Cardiac septum (tissue), 1 donor: ENCODE data around the gene ALDH8A1. TPM values are rescaled to one million over a fixed set of nuclear protein-coding genes. Genes with fewer than 3 reads are reported as not detected.
"Not testable (repeated sequence)": the region's sequence is repeated elsewhere in the genome, so short reads cannot be mapped to it uniquely, and the experiment has no call there.

ENCODE experiments used
- DNase-seq: peaks from one replicate; pipeline ENCODE4 v3.0.0-alpha.2; 2020; ENCODE audit warnings: low spot score
- intact Hi-C: fragments of 100-400 bp; cut with DNase I; formaldehyde crosslinking; loops from one replicate; pipeline ENCODE4 v1.14.0; 2022
- total RNA-seq: library from RNA; stranded (reverse); fragmentation: NEBNext Ultra II Directional; extraction: Animal tissue kit (Norgen Biotek cat#: 25700); gene quantifications from one replicate; pipeline ENCODE4 v1.2.1, GENCODE V29; 2021
- donor health status: DM: no; HTN: no; CAD: no.

The ALDH8A1 gene
- total RNA-seq, 1 donor from 2014 or later: 0.57 TPM

- intact Hi-C loops: no loop called here
- DNase-seq: no peak
These were observed 28.6 kb downstream of the ALDH8A1 start for GRCh38 chr6:134921276-134921675.

- intact Hi-C loops: no loop called here
- no peak for DNase-seq
These were observed 29.5 kb downstream of the ALDH8A1 start for GRCh38 chr6:134920422-134920821.

DNA sequence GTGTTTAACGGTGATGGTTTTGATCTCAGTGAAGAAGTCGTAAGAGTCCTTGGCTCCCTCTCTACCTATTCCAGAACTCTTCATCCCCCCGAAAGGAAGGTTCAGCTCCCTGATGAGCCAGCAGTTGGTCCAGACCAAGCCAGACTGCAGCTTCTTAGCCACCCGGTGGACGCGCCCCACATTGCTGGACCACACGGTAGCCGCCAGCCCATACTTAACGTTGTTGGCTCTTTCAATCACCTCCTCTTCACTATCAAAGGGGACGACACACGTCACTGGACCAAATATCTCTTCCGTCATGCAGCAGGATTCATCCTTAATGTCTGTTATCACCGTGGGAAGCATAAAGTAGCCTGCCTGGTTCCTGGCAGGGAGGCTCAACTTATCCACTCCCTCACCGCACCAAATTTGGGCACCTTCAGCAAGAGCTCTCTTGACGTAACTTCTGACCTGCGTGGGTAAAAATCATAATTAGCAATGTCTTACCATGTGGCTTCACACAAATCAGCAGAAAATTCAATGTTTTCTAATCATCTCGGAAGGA, 31.4 kb downstream of the ALDH8A1 start:
- DNase-seq: no peak
- intact Hi-C loops: no loop called here

GRCh38 chr6:134911547-134911946, 38.4 kb downstream of the ALDH8A1 start:
- DNase-seq: no peak
- intact Hi-C loops: no loop called here

GRCh38 chr6:134910593-134910935, 39.3 kb downstream of the ALDH8A1 start:
- intact Hi-C loops: no loop called here
- DNase-seq: no peak

- no peak for DNase-seq
- intact Hi-C loops: no loop called here
These were observed 40.0 kb downstream of the ALDH8A1 start for GRCh38 chr6:134909701-134910592.

DNA sequence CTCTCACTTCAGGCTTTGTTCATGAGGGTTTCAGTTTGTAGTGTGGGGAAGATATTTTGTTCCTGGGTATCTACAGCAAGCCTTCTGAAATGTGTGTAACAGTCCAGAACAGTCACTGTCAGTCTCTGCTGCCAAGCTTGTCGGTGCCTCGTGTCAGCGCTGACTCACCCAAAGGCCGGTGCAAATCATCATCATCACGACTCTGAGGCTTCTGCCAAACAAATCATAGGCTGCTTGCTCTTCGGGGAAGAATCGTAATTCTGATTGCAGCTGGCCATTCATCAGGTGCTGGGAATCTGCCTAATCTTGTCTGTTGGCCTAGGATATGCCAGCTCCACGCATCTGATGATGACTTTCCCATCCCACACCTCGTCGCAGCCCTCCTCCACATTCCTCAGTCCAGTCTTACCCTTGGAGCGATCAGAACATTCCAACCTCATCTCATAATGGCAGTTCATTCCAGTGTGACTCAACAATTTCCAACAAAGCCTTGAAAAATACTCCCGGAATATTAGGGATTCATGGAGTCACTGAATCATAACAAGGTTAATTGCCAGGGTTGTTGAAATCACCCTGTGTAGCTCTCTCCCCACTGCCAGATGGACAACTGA, 40.9 kb downstream of the ALDH8A1 start:
- intact Hi-C loops: no loop called here
- no peak for DNase-seq

- DNase-seq, intact Hi-C loops: not testable (repeated sequence)
These were observed 45.2 kb downstream of the ALDH8A1 start for GRCh38 chr6:134904731-134905130.

GRCh38 chr6:134903448-134903847, 46.5 kb downstream of the ALDH8A1 start:
- no peak for DNase-seq
- intact Hi-C loops: no loop called here

DNA sequence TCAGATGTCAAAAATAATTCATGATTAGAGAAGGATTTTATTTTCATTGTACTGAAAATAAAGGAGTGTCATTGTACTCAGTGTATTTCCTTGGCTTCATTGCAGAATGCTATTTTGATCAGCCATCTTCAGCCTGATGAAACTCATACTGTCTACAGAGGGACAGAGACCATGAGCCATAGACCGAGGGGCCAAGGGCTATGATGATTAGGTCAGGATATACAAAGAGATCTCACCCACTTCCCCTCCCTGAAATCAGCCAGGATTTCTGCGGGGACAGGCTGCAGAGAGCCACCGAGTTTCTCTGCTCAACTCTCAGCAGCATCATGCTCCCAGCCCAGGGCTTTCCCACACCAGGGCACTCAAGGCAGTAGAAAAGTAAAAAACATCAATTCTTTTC, 47.0 kb downstream of the ALDH8A1 start:
- no peak for DNase-seq
- intact Hi-C loops: no loop called here

DNA sequence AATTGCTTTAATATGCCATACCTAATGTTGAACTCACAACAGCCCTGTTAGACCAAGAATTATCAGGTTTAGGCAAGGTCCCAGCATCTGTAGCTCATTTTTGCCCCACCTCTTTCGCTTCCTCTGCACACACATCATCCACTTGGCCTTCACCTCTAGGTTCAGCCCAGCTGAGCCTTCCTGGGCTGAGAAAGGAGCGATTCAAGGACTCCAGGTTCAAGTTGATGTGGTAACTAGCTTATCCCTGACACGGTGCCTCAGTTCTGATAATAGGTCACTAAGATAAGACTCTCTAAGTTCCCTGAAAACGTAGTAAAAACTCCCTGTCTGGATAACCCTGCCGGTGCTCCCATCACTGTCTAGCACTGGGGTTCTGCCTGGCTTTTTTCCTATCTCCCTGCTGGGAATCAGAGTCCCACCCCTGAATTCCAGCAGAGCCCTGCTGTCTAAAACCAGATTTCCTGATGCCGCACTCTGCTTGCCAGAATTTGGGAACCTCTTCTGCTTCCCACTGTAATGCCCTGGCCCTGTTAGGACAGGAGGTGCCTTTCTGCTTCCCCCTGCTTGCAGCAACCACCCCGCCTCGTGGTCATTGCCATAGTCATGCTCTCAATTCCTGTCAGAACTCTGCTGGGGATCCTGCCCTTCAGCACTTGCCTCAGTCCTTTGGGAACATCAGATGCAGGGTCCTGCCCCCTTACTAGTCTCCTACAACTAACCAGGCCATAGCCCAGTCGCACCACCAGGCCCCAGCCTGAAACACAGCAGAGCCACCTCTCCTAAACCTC, 47.6 kb downstream of the ALDH8A1 start:
- intact Hi-C loops: no loop called here
- no peak for DNase-seq

DNA sequence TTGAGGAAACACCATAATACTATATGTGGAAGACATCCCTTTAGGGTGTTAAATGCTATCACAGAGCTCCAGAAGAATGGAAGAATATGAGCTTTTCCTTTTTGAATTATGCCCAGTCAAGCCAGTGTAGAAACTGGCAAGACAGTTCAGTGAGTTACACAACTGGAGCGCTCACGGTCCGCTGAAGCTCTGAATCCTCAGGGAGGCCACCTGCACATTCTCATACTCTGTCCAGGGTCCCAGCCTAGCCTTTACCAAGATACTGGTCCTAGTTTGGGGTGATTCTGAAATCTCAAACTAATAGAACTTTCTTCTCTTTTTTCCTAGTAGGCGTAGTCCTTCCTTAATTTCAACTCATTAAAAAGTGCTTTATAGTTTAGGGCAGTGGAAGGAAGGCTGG, 51.3 kb downstream of the ALDH8A1 start:
- intact Hi-C loops: no loop called here
- DNase-seq: no peak

GRCh38 chr6:134898166-134898565, 51.7 kb downstream of the ALDH8A1 start:
- DNase-seq, intact Hi-C loops: not testable (repeated sequence)

DNA sequence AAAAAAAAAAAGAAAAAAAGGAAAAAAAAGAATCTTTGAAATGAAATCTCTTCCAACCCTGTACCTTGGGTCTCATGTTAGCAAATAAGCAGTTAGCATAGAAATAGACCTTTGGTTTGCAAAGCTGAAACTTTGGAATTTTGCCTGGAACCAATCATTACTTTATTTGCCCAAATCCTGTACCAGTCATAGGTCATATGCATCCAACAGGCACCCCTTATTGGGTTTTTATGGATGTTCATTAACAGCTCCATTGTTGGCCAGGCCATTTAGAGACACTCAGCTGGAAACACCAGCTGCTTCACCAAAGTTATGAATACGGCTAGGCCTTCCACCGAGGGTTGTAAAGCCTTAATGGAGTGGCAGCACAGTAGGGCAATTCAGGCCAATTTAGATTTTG, 53.0 kb downstream of the ALDH8A1 start:
- intact Hi-C loops: no loop called here
- no peak for DNase-seq

GRCh38 chr6:134894800-134895199, 55.1 kb downstream of the ALDH8A1 start:
- no peak for DNase-seq
- intact Hi-C loops: no loop called here

GRCh38 chr6:134892362-134892761, 57.5 kb downstream of the ALDH8A1 start:
- intact Hi-C loops: no loop called here
- no peak for DNase-seq

- intact Hi-C loops: no loop called here
- DNase-seq: no peak
These were observed 58.3 kb downstream of the ALDH8A1 start for GRCh38 chr6:134891633-134892032.

DNA sequence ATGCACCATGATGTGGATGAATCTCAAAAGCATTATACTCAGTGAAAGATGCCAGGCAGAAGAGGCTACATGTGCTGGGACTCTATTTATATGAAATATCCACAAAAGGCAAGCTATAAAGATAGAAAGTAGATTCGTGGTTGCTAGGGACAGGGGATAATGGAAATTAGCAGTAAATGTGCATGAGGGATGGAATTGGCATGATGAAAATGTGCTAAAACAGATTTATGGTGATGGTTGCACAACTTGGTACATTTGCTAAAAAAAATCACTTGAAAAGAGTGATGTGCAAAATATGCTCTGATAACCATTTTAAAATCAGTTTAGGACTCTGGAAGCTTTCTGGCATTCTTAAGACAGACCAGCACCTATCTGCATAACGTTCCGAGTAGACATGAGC, 61.6 kb downstream of the ALDH8A1 start:
- intact Hi-C loops: loop anchor here (10.0 kb wide), 1 partner anchor 244 kb away; no protein-coding TSS in a partner anchor
- DNase-seq: no peak

DNA sequence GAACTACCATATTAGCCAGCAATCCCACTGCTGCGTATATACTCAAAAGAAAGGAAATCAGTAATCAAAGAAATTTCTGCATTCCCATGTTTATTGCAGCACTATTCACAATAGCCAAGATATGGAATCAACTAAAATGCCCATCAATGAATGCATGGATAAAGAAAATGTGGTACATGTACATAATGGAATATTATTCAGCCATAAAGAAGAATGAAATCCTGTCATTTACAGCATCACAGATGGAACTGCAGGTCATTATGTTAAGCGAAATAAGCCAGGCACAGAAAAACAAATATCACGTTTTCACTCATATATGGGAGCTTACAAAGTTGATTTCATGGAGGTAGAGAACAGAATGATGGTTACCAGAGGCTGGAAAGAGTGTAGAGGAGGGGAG, 65.1 kb downstream of the ALDH8A1 start:
- no peak for DNase-seq
- intact Hi-C loops: loop anchor here (5.0 to 10.0 kb wide), 4 partner anchors 62 to 727 kb away; no protein-coding TSS in a partner anchor

DNA sequence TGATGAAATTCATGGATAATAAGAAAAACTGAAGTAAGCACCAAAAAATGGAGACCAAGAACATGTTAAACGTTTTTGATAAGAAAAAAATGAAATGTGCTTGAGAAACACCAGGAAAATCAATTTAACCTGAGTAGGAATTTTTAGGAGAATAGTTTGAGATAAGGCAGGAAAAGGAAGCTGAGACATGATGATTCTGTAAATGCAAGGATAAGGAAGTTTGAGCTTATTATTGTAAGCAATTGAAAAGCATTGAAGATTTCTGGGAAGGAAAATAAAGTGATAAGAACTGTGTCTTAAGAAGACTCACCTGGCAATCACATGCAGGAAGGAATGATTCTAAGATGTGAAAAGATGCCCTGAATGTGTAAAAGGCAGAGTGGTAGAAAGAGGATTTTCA, 66.6 kb downstream of the ALDH8A1 start:
- intact Hi-C loops: loop anchor here (5.0 to 10.0 kb wide), 4 partner anchors 61 to 726 kb away; no protein-coding TSS in a partner anchor
- DNase-seq: no peak
